Measurements from ENCODE around the gene FRMD5. TPM values are rescaled to one million over a fixed set of nuclear protein-coding genes. Genes with fewer than 3 reads are reported as not detected.

Gene FRMD5
- polyA plus RNA-seq, 1 donor (not counting 4 experiments of a cell fraction or from before 2014, with no cell fraction given) = 7.3 TPM

DNA sequence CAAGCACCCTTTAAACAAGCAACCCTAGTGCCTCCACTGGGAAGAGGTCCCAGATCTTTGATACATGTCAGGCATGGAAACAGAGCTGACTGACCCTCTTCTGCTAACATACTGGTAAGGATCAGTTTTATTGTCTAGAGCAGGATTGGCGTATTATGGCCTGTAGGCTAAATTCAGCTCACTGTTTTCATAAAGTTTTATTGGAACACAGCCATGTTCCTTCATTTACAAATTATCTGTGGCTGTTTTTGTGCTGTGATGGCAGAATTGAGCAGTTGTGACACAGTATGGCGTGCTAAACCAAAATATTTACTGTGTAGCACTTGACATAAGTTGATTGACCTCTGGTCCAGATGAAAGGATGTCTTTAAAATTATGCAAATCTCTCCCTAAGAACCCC, 323.2 kb downstream of the FRMD5 start:
- dilution Hi-C loops (cut with MboI; ENCODE audit: extremely low pct_ligation_motif_present, low sequenced_read_pairs) = no loop called here
- no peaks in the 10 kb centered on the region for H3K27me3 ChIP-seq (ENCODE audit: control insufficient read depth, extremely low read depth, insufficient read depth, low read length)
- FAIRE-seq = no peak

DNA sequence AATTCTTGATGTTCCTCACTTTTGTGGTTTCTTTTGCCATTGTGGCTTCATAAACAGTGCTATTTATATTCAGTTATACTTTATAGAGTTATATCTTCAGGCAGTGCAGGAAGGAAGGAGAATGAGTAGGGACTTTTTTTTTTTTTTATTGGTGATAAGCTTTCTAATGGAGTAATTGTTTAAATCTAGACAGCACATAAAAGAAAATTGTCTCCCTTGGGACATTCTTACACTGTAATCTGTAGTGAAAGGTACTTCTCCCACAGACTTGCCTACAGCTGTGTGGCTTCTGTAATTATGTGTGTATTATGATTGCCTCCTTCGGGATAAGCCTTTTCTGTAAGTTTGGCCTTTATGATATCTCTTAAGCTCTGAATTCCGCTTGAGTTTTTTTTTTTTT, 326.7 kb downstream of the FRMD5 start:
- Histone ChIP-seq H4K20me1 (ENCODE audit: control insufficient read depth, extremely low read depth, insufficient read depth, low read length) (no peaks in the 10 kb centered on the region), H3K4me1 (ENCODE audit: control insufficient read depth, extremely low read depth, insufficient read depth, low read length) (no peaks in the 10 kb centered on the region), H3K9ac (ENCODE audit: control insufficient read depth, extremely low read depth, insufficient read depth, low read length) (no peak overlapping the region), H3K9me1 (ENCODE audit: control insufficient read depth, extremely low read depth, insufficient read depth, low read length) (no peaks in the 10 kb centered on the region), H3K27me3 (ENCODE audit: control insufficient read depth, extremely low read depth, insufficient read depth, low read length) (no peaks in the 10 kb centered on the region), H3K4me2 (ENCODE audit: control insufficient read depth, extremely low read depth, insufficient read depth, low read depth, low read length) (no peak overlapping the region), H3K36me3 (ENCODE audit: control insufficient read depth in 2 of 2, extremely low read depth in 1 of 2, insufficient read depth in 2 of 2, low read length in 2 of 2) (peaks cover 5 to 8% of the 10 kb centered on the region in 2 experiments), H3K79me2 (ENCODE audit: control insufficient read depth, insufficient read depth, low read length) (no peaks in the 10 kb centered on the region), H3K27ac (ENCODE audit: control insufficient read depth, insufficient read depth, low read length) (no peak overlapping the region), H3K9me3 (ENCODE audit: control insufficient read depth, low read depth, low read length) (no peaks in the 10 kb centered on the region), H2AFZ (ENCODE audit: control insufficient read depth, low read length) (no peak overlapping the region), H3K4me3 (ENCODE audit: control insufficient read depth in 2 of 3, extremely low read depth in 1 of 3, insufficient read depth in 2 of 3, low read depth in 1 of 3, low read length in 3 of 3) (no peak overlapping the region)
- no peak for FAIRE-seq
- no peak for DNase-seq (ENCODE audit: low read depth, low spot score)
- TF ChIP-seq, protein P1, sequence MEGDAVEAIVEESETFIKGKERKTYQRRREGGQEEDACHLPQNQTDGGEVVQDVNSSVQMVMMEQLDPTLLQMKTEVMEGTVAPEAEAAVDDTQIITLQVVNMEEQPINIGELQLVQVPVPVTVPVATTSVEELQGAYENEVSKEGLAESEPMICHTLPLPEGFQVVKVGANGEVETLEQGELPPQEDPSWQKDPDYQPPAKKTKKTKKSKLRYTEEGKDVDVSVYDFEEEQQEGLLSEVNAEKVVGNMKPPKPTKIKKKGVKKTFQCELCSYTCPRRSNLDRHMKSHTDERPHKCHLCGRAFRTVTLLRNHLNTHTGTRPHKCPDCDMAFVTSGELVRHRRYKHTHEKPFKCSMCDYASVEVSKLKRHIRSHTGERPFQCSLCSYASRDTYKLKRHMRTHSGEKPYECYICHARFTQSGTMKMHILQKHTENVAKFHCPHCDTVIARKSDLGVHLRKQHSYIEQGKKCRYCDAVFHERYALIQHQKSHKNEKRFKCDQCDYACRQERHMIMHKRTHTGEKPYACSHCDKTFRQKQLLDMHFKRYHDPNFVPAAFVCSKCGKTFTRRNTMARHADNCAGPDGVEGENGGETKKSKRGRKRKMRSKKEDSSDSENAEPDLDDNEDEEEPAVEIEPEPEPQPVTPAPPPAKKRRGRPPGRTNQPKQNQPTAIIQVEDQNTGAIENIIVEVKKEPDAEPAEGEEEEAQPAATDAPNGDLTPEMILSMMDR (optimal IDR thresholded peaks at IDR 0.05 in 1 of 3, IDR thresholded peaks at IDR 0.05 in 1 of 3, conservative IDR thresholded peaks at IDR 0.05 in 1 of 3; ENCODE audit: extremely low read depth in 1 of 3, insufficient read depth in 2 of 3, low read length in 3 of 3) = no peak
- no peak for TF ChIP-seq EZH2 (IDR thresholded peaks at IDR 0.05; ENCODE audit: low read length)
- dilution Hi-C loops (cut with MboI; ENCODE audit: extremely low pct_ligation_motif_present, low sequenced_read_pairs) = no loop called here

More for the DNA sequence above, 323.2 kb downstream of the FRMD5 start:
- H3K9me1 ChIP-seq (ENCODE audit: control insufficient read depth, extremely low read depth, insufficient read depth, low read length) = no peaks in the 10 kb centered on the region
- no peaks in the 10 kb centered on the region for H3K9me3 ChIP-seq (ENCODE audit: control insufficient read depth, low read depth, low read length)
- no peaks in the 10 kb centered on the region for H4K20me1 ChIP-seq (ENCODE audit: control insufficient read depth, extremely low read depth, insufficient read depth, low read length)
- H3K4me3 ChIP-seq (ENCODE audit: control insufficient read depth in 2 of 3, extremely low read depth in 1 of 3, insufficient read depth in 2 of 3, low read depth in 1 of 3, low read length in 3 of 3) = no peak overlapping the region
- H3K27ac ChIP-seq (ENCODE audit: control insufficient read depth, insufficient read depth, low read length) = no peak overlapping the region
- H3K9ac ChIP-seq (ENCODE audit: control insufficient read depth, extremely low read depth, insufficient read depth, low read length) = no peak overlapping the region
- peaks cover 7 to 8% of the 10 kb centered on the region in 2 experiments for H3K36me3 ChIP-seq (ENCODE audit: control insufficient read depth in 2 of 2, extremely low read depth in 1 of 2, insufficient read depth in 2 of 2, low read length in 2 of 2)
- no peak overlapping the region for H3K4me2 ChIP-seq (ENCODE audit: control insufficient read depth, extremely low read depth, insufficient read depth, low read depth, low read length)
- no peak for DNase-seq (ENCODE audit: low read depth, low spot score)
- H2AFZ ChIP-seq (ENCODE audit: control insufficient read depth, low read length) = no peak overlapping the region
- no peaks in the 10 kb centered on the region for H3K79me2 ChIP-seq (ENCODE audit: control insufficient read depth, insufficient read depth, low read length)
- no peak for TF ChIP-seq EZH2 (IDR thresholded peaks at IDR 0.05; ENCODE audit: low read length)
- TF ChIP-seq, protein P1 (optimal IDR thresholded peaks at IDR 0.05 in 1 of 3, IDR thresholded peaks at IDR 0.05 in 1 of 3, conservative IDR thresholded peaks at IDR 0.05 in 1 of 3; ENCODE audit: extremely low read depth in 1 of 3, insufficient read depth in 2 of 3, low read length in 3 of 3) = no peak
- no peaks in the 10 kb centered on the region for H3K4me1 ChIP-seq (ENCODE audit: control insufficient read depth, extremely low read depth, insufficient read depth, low read length)

All from keratinocyte (primary cell).